WERI-Rb-1 (cell line): ENCODE measurements around the gene TBC1D5.

Source experiments
- DNase-seq: peaks from one replicate; pipeline ENCODE4 v3.0.0-alpha.2; 2020
- H3K27ac ChIP-seq: fragments of 250-450 bp; sonication (Bioruptor Pico); 2 replicates; pipeline ENCODE4 v1.5.1; 2020; ENCODE audit warnings: mild to moderate bottlenecking, moderate library complexity
- H3K27me3 ChIP-seq: fragments of 250-450 bp; sonication (Bioruptor Pico); 2 replicates; pipeline ENCODE4 v1.5.1; 2021; ENCODE audit warnings: mild to moderate bottlenecking, low read depth, moderate library complexity; ENCODE audit not compliant: insufficient read depth, severe bottlenecking
- H3K36me3 ChIP-seq: fragments of 250-450 bp; sonication (Bioruptor Pico); 2 replicates; pipeline ENCODE4 v1.5.1; 2020; ENCODE audit warnings: mild to moderate bottlenecking, moderate library complexity
- H3K4me3 ChIP-seq: 2 replicates; pipeline ENCODE4 v1.5.1; 2011; ENCODE audit warnings: low read depth, mild to moderate bottlenecking, control low read depth, low read length
- H3K9me3 ChIP-seq: fragments of 250-450 bp; sonication (Bioruptor Pico); 2 replicates; pipeline ENCODE4 v1.5.1; 2021; ENCODE audit warnings: mild to moderate bottlenecking, moderate library complexity; ENCODE audit not compliant: severe bottlenecking
- CTCF ChIP-seq: IDR thresholded peaks from 2 replicates; pipeline ENCODE4 v1.5.1; 2011; ENCODE audit warnings: low read depth, mild to moderate bottlenecking, control low read depth, inconsistent platforms, low read length

Gene TBC1D5

GRCh38 chr3:17553080-17553479 is 189.4 kb downstream of the TBC1D5 start:
- H3K4me3 ChIP-seq: no peak overlapping the region
- H3K36me3 ChIP-seq: no peaks in the 10 kb centered on the region
- H3K9me3 ChIP-seq: no peaks in the 10 kb centered on the region
- H3K27ac ChIP-seq: no peak overlapping the region
- no peaks in the 10 kb centered on the region for H3K27me3 ChIP-seq
- no peak for DNase-seq
- TF ChIP-seq CTCF: no peak

- TF ChIP-seq CTCF: no peak
- Histone ChIP-seq H3K27me3 (no peaks in the 10 kb centered on the region), H3K4me3 (no peak overlapping the region), H3K36me3 (no peaks in the 10 kb centered on the region), H3K27ac (no peak overlapping the region), H3K9me3 (no peaks in the 10 kb centered on the region)
- no peak for DNase-seq
Observed at GRCh38 chr3:17552351-17552750, 190.1 kb downstream of the TBC1D5 start.

GRCh38 chr3:17551895-17552294 is 190.5 kb downstream of the TBC1D5 start:
- H3K27ac ChIP-seq: no peak overlapping the region
- no peak for DNase-seq
- no peak overlapping the region for H3K4me3 ChIP-seq
- H3K36me3 ChIP-seq: no peaks in the 10 kb centered on the region
- no peak for TF ChIP-seq CTCF
- H3K9me3 ChIP-seq: no peaks in the 10 kb centered on the region
- no peaks in the 10 kb centered on the region for H3K27me3 ChIP-seq

- no peak overlapping the region for H3K4me3 ChIP-seq
- no peak overlapping the region for H3K27ac ChIP-seq
- no peaks in the 10 kb centered on the region for H3K27me3 ChIP-seq
- TF ChIP-seq CTCF: no peak
- no peaks in the 10 kb centered on the region for H3K9me3 ChIP-seq
- H3K36me3 ChIP-seq: no peaks in the 10 kb centered on the region
- DNase-seq: no peak
Observed at GRCh38 chr3:17551333-17551732, 191.1 kb downstream of the TBC1D5 start.

- H3K9me3 ChIP-seq: no peaks in the 10 kb centered on the region
- DNase-seq: no peak
- H3K36me3 ChIP-seq: no peaks in the 10 kb centered on the region
- no peak for TF ChIP-seq CTCF
- no peak overlapping the region for H3K4me3 ChIP-seq
- no peak overlapping the region for H3K27ac ChIP-seq
- H3K27me3 ChIP-seq: no peaks in the 10 kb centered on the region
Observed at GRCh38 chr3:17550624-17551023, 191.8 kb downstream of the TBC1D5 start.

- Histone ChIP-seq H3K4me3 (no peak overlapping the region), H3K27me3 (no peaks in the 10 kb centered on the region), H3K36me3 (no peaks in the 10 kb centered on the region), H3K27ac (no peak overlapping the region), H3K9me3 (no peaks in the 10 kb centered on the region)
- DNase-seq: no peak
- TF ChIP-seq CTCF: no peak
Observed at GRCh38 chr3:17546500-17547255, 195.8 kb downstream of the TBC1D5 start.
